Panc1 (cell line): ENCODE measurements around the gene SYCP3. TPM values are rescaled to one million over a fixed set of nuclear protein-coding genes. Genes with fewer than 3 reads are reported as not detected.

Source experiments
- ATAC-seq: fragments of 200-7000 bp; cut with Tn5 transposase; 2 replicates; pipeline ENCODE4 v1.9.1; 2020; ENCODE audit warnings: mild to moderate bottlenecking, moderate library complexity
- Bru-seq: library from RNA; stranded (reverse); fragments of 400-500 nt; gene quantifications from one replicate; lab custom pipeline; 2021; lab: Mats Ljungman, UMichigan
- BruChase-seq, 2 experiments: library from RNA; stranded (reverse); fragments of 400-500 nt; gene quantifications; one replicate each; lab custom pipeline; 2021; lab: Mats Ljungman, UMichigan
- BruUV-seq: library from RNA; stranded (reverse); fragments of 400-500 nt; replicated peaks from 2 replicates; lab custom pipeline; 2021; lab: Mats Ljungman, UMichigan
- CTCF ChIA-PET: fragments of 300-600 bp; sonication (Branson Sonifier 250); formaldehyde crosslinking; loops from one replicate; lab custom pipeline; 2022; ENCODE audit warnings: antibody characterized with exemption; lab: Charles Lee
- POLR2A ChIA-PET: fragments of 300-600 bp; sonication (Branson Sonifier 250); formaldehyde crosslinking; loops from one replicate; lab custom pipeline; 2022; ENCODE audit warnings: antibody characterized with exemption; lab: Charles Lee
- DNase-seq: peaks from one replicate; pipeline ENCODE4 v3.0.0-alpha.2; 2010; ENCODE audit warnings: low read depth, low spot score
- H3K27ac ChIP-seq: 2 replicates; pipeline ENCODE4 v1.5.1; 2011; ENCODE audit warnings: mild to moderate bottlenecking, low read length, inconsistent platforms
- H3K27me3 ChIP-seq: fragments of 200-500 bp; sonication (Bioruptor generic); 2 replicates; pipeline ENCODE4 v1.6.0; 2014; ENCODE audit warnings: low read length, inconsistent platforms; ENCODE audit not compliant: control insufficient read depth, insufficient read depth
- H3K36me3 ChIP-seq: fragments of 200-500 bp; sonication (Bioruptor generic); 2 replicates; pipeline ENCODE4 v1.5.1; 2014; ENCODE audit warnings: inconsistent platforms, mild to moderate bottlenecking, low read length, moderate library complexity; ENCODE audit not compliant: control insufficient read depth, insufficient read depth
- H3K4me1 ChIP-seq: 2 replicates; pipeline ENCODE4 v1.5.1; 2011; ENCODE audit warnings: inconsistent platforms, mild to moderate bottlenecking, low read length, moderate library complexity; ENCODE audit not compliant: control insufficient read depth, insufficient read depth
- H3K4me3 ChIP-seq, 2 experiments: 2 replicates each; pipeline ENCODE4 v1.5.1; 2011 to 2012; ENCODE audit warnings: low read depth in 2 of 2, low read length in 2 of 2, mild to moderate bottlenecking in 2 of 2, inconsistent platforms in 1 of 2, moderate library complexity in 1 of 2
- H3K9me3 ChIP-seq: fragments of 200-500 bp; sonication (Bioruptor generic); 2 replicates; pipeline ENCODE4 v1.5.1; 2014; ENCODE audit warnings: low read depth, mild to moderate bottlenecking, inconsistent platforms, low read length, moderate library complexity; ENCODE audit not compliant: control insufficient read depth, insufficient read depth
- POLR2AphosphoS5 ChIP-seq: IDR thresholded peaks from 2 replicates; pipeline ENCODE4 v1.6.1; 2012; ENCODE audit warnings: mild to moderate bottlenecking, low read depth, low read length, moderate library complexity
- SIN3A ChIP-seq: IDR thresholded peaks from 2 replicates; pipeline ENCODE4 v1.6.1; 2012; ENCODE audit warnings: low read depth, mild to moderate bottlenecking, low read length, moderate library complexity, borderline replicate concordance; ENCODE audit not compliant: insufficient read depth
- TCF7L2 ChIP-seq: IDR thresholded peaks from 2 replicates; pipeline ENCODE4 v1.6.1; 2011; ENCODE audit warnings: mild to moderate bottlenecking, low read depth, low read length, inconsistent platforms
- in situ Hi-C: cut with HindIII; loops from 2 replicates; pipeline ENCODE4 v1.10.0; 2016; ENCODE audit warnings: low sequenced_read_pairs, low pct_unique_long_range_greater_than_20kb
- intact Hi-C: fragments of 100-400 bp; cut with micrococcal nuclease; formaldehyde crosslinking; loops from one replicate; pipeline ENCODE4 v1.10.0; 2022; ENCODE audit not compliant: unreplicated experiment
- long read RNA-seq: library from polyadenylated mRNA; unstranded; transcript quantifications from one replicate; pipeline ENCODE4 v2.0.0, GENCODE V29; 2021; ENCODE audit not compliant: unreplicated experiment
- polyA plus RNA-seq: library from polyadenylated mRNA; unstranded; fragments of >200 nt; gene quantifications from one replicate; pipeline ENCODE4 v1.2.1, GENCODE V29; 2012; ENCODE audit warnings: missing spikeins; ENCODE audit not compliant: insufficient read length
- total RNA-seq: library from RNA; stranded (reverse); gene quantifications from one replicate; pipeline ENCODE4 v1.2.1, GENCODE V29; 2021; ENCODE audit not compliant: unreplicated experiment
- TF ChIP-seq, protein P1 (sequence below), 2 experiments: IDR thresholded peaks; 2 replicates each; pipeline ENCODE4 v1.6.1; 2011 to 2012; ENCODE audit warnings: low read depth in 2 of 2, control low read depth in 1 of 2, low read length in 1 of 2, mild to moderate bottlenecking in 1 of 2, moderate library complexity in 1 of 2; ENCODE audit not compliant: insufficient read depth in 1 of 2
- TF ChIP-seq, protein P2 (sequence below): fragments of 450-650 bp; IDR thresholded peaks from 2 replicates; pipeline ENCODE4 v1.5.1; 2017; ENCODE audit warnings: mild to moderate bottlenecking

SYCP3 gene
- total RNA-seq (not detected), Bru-seq, nascent RNA (percentile 35 among the genes with signal in this experiment), BruChase-seq, experiment 1, labeled RNA remaining after a 2-hour chase (percentile 45 among the genes with signal in this experiment), BruChase-seq, experiment 2, labeled RNA remaining after a 6-hour chase (percentile 41 among the genes with signal in this experiment)
- polyA plus RNA-seq, result 0.39 TPM
- long read RNA-seq, partial matches to known transcripts, result 0 of 2 reads
- long read RNA-seq, other reads (novel, unspliced or antisense), result 2 of 2 reads

DNA sequence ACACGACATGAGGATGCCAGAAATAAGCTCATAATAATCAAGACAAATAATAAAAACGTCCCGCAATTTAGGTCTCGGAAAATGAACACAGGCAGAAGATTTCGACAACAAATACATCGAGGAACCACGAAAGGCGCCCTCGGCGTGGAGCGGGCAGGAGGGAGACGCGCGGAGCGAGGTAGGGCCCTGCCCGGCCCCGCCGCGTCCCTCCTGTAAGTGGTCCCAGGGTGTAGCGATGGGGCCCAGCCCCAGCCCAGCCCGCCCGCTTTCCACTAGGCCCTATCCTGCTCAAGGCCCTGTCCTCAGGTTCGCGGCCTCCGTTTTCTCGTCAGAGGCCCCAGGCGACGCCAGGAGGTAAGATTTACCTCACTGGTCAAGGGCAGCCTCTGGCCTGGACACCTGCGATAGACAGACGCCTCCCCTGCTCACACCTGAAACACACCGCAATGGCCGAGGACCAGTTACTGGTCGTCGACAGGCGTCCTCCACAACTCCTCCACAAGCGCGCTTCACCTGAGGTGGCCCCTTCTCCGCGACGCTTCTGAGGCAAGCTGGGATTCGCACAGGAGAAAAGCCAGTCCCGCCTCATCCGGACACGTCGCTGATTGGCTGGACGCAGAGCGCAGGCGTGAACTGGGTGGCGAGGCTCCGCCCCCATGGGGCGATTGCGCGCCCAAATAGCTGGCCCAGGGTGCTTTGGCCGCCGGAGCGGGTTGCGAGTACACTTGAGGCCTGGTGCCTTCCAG is at the start of gene SYCP3:
TSS of gene SYCP3 (minus strand) at position 543 of the 746 bp plus-strand sequence. CDS start 1,527 bp downstream, outside the sequence.
- CTCF ChIA-PET, result no interaction called here
- no peak for ATAC-seq
- Histone ChIP-seq H3K27ac (no peak within 1 kb of the TSS), H3K36me3 (0 out of 2 replicates have a peak, but pooled peaks cover 2% of the 10 kb centered on the region), H3K9me3 (no peaks in the 10 kb centered on the region), H3K4me3 (no peak within 1 kb of the TSS), H3K4me1 (no peaks in the 10 kb centered on the region), H3K27me3 (no peaks in the 10 kb centered on the region)
- TF ChIP-seq POLR2AphosphoS5, result no peak
- TF ChIP-seq, protein P1, sequence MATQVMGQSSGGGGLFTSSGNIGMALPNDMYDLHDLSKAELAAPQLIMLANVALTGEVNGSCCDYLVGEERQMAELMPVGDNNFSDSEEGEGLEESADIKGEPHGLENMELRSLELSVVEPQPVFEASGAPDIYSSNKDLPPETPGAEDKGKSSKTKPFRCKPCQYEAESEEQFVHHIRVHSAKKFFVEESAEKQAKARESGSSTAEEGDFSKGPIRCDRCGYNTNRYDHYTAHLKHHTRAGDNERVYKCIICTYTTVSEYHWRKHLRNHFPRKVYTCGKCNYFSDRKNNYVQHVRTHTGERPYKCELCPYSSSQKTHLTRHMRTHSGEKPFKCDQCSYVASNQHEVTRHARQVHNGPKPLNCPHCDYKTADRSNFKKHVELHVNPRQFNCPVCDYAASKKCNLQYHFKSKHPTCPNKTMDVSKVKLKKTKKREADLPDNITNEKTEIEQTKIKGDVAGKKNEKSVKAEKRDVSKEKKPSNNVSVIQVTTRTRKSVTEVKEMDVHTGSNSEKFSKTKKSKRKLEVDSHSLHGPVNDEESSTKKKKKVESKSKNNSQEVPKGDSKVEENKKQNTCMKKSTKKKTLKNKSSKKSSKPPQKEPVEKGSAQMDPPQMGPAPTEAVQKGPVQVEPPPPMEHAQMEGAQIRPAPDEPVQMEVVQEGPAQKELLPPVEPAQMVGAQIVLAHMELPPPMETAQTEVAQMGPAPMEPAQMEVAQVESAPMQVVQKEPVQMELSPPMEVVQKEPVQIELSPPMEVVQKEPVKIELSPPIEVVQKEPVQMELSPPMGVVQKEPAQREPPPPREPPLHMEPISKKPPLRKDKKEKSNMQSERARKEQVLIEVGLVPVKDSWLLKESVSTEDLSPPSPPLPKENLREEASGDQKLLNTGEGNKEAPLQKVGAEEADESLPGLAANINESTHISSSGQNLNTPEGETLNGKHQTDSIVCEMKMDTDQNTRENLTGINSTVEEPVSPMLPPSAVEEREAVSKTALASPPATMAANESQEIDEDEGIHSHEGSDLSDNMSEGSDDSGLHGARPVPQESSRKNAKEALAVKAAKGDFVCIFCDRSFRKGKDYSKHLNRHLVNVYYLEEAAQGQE (IDR thresholded peaks at IDR 0.05; ENCODE audit: insufficient read depth in 1 of 2, low read depth in 2 of 2, low read length in 1 of 2), result no peak
- no peak for TF ChIP-seq SIN3A
- TF ChIP-seq TCF7L2, result no peak
- TF ChIP-seq, protein P2, sequence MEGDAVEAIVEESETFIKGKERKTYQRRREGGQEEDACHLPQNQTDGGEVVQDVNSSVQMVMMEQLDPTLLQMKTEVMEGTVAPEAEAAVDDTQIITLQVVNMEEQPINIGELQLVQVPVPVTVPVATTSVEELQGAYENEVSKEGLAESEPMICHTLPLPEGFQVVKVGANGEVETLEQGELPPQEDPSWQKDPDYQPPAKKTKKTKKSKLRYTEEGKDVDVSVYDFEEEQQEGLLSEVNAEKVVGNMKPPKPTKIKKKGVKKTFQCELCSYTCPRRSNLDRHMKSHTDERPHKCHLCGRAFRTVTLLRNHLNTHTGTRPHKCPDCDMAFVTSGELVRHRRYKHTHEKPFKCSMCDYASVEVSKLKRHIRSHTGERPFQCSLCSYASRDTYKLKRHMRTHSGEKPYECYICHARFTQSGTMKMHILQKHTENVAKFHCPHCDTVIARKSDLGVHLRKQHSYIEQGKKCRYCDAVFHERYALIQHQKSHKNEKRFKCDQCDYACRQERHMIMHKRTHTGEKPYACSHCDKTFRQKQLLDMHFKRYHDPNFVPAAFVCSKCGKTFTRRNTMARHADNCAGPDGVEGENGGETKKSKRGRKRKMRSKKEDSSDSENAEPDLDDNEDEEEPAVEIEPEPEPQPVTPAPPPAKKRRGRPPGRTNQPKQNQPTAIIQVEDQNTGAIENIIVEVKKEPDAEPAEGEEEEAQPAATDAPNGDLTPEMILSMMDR, result no peak
- in situ Hi-C loops, result no loop called here
- no TSS peak for BruUV-seq
- POLR2A ChIA-PET, result no interaction called here
- no peak for DNase-seq
- intact Hi-C loops, result no loop called here

DNA sequence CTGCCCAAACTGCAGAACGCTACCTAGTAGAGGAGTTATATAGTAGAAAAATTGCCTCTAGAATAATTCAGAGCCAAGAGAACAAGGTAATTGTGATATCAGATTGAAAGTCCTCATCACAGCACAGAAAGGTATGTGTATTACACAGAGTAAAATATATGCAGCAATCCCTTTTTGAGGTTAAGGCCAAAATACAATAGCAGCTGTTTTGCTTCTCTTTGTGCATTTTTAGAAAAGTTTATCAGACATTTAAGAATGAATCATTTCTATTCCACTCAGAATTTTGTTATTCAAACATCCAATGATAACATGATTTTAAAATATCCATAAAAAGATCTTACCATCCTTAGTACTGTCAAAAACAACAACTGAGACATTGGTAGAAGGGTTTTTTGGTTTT is 46.4 kb upstream of the SYCP3 start:
- no peaks in the 10 kb centered on the region for H3K27me3 ChIP-seq
- in situ Hi-C loops, result no loop called here
- no peaks in the 10 kb centered on the region for H3K9me3 ChIP-seq
- DNase-seq (no peak), ATAC-seq (no peak)
- no peaks in the 10 kb centered on the region for H3K4me1 ChIP-seq
- no peaks in the 10 kb centered on the region for H3K36me3 ChIP-seq
- no peak overlapping the region for H3K27ac ChIP-seq
- TF ChIP-seq, protein P2, result no peak
- TF ChIP-seq, protein P1 (IDR thresholded peaks at IDR 0.05; ENCODE audit: insufficient read depth in 1 of 2, low read depth in 2 of 2, low read length in 1 of 2), result no peak
- TF ChIP-seq POLR2AphosphoS5 (no peak), TCF7L2 (no peak)
- no TSS peak for BruUV-seq
- intact Hi-C loops, result no loop called here
- H3K4me3 ChIP-seq, result no peak overlapping the region
- ChIA-PET POLR2A (no interaction called here), CTCF (no interaction called here)
